Lower lobe of right lung (tissue), 2 donors: ENCODE results near the gene ZBTB46. TPM values are rescaled to one million over a fixed set of nuclear protein-coding genes. Genes with fewer than 3 reads are reported as not detected.
A peak's percentile ranks its signal among the peaks of the same experiment; 100 is the strongest.

Experiments
- ATAC-seq, 2 donors: fragments of 200-7000 bp; cut with Tn5 transposase; one replicate each; pipeline ENCODE4 v1.9.1; 2020 to 2022; ENCODE audit warnings: mild to moderate bottlenecking in 2 of 2, moderate library complexity in 2 of 2
- DNase-seq: peaks from one replicate; pipeline ENCODE4 v3.0.0-alpha.2; 2020
- H3K27ac ChIP-seq: fragments of 200-600 bp; one replicate; pipeline ENCODE4 v1.8.0; 2022
- H3K27me3 ChIP-seq: fragments of 200-600 bp; one replicate; pipeline ENCODE4 v1.8.0; 2022; ENCODE audit warnings: low read depth
- H3K36me3 ChIP-seq: fragments of 200-600 bp; one replicate; pipeline ENCODE4 v1.8.0; 2022; ENCODE audit warnings: mild to moderate bottlenecking
- H3K4me1 ChIP-seq: fragments of 200-600 bp; one replicate; pipeline ENCODE4 v1.8.0; 2022
- H3K4me3 ChIP-seq: fragments of 200-600 bp; one replicate; pipeline ENCODE4 v1.8.0; 2022; ENCODE audit warnings: mild to moderate bottlenecking
- H3K9me3 ChIP-seq: fragments of 200-600 bp; one replicate; pipeline ENCODE4 v1.8.0; 2022
- CTCF ChIP-seq: fragments of 200-600 bp; IDR thresholded peaks from one replicate; pipeline ENCODE4 v1.8.0; 2022; ENCODE audit warnings: antibody characterized with exemption, mild to moderate bottlenecking
- intact Hi-C: fragments of 100-400 bp; cut with DNase I; formaldehyde crosslinking; loops from one replicate; pipeline ENCODE4 v1.11.0; 2022
- total RNA-seq: library from RNA; stranded (reverse); fragmentation: NEBNext Ultra II Directional; extraction: Animal tissue kit (Norgen Biotek cat#: 25700); gene quantifications from one replicate; pipeline ENCODE4 v1.2.1, GENCODE V29; 2021
- donor health status: DM: no; HTN: yes; CAD: no; lungs with severe emphysema.

Gene ZBTB46
- total RNA-seq, 1 donor from 2014 or later = 9.9 TPM

GRCh38 chr20:63828124-63828523 lies 2.9 kb downstream of the ZBTB46 start:
- no peak for ATAC-seq
- Histone ChIP-seq H3K4me3 (no peak overlapping the region), H3K4me1 (peaks cover 29% of the 10 kb centered on the region), H3K27ac (no peak overlapping the region), H3K9me3 (no peaks in the 10 kb centered on the region), H3K36me3 (no peaks in the 10 kb centered on the region), H3K27me3 (peaks cover 4% of the 10 kb centered on the region)
- no peak for TF ChIP-seq CTCF
- no peak for DNase-seq
- intact Hi-C loops = no loop called here

- Histone ChIP-seq H3K36me3 (no peaks in the 10 kb centered on the region), H3K4me3 (no peak overlapping the region), H3K27me3 (peaks cover 4% of the 10 kb centered on the region), H3K9me3 (no peaks in the 10 kb centered on the region), H3K4me1 (peaks cover 24% of the 10 kb centered on the region), H3K27ac (no peak overlapping the region)
- TF ChIP-seq CTCF = no peak
- no peak for ATAC-seq
- no peak for DNase-seq
- intact Hi-C loops = no loop called here
These were observed 4.3 kb downstream of the ZBTB46 start for GRCh38 chr20:63826753-63827152.

GRCh38 chr20:63825331-63826118 lies 5.5 kb downstream of the ZBTB46 start:
- intact Hi-C loops = no loop called here
- Histone ChIP-seq H3K27ac (no peak overlapping the region), H3K4me3 (no peak overlapping the region), H3K4me1 (peaks cover 23% of the 10 kb centered on the region), H3K27me3 (peaks cover 4% of the 10 kb centered on the region), H3K9me3 (no peaks in the 10 kb centered on the region), H3K36me3 (no peaks in the 10 kb centered on the region)
- no peak for DNase-seq
- TF ChIP-seq CTCF = no peak
- no peak for ATAC-seq

- ATAC-seq (no peak), DNase-seq (no peak)
- no peak for TF ChIP-seq CTCF
- no peaks in the 10 kb centered on the region for H3K36me3 ChIP-seq
- no peak overlapping the region for H3K27ac ChIP-seq
- no peak overlapping the region for H3K4me3 ChIP-seq
- peaks cover 4% of the 10 kb centered on the region for H3K27me3 ChIP-seq
- intact Hi-C loops = no loop called here
- peaks cover 18% of the 10 kb centered on the region for H3K4me1 ChIP-seq
- no peaks in the 10 kb centered on the region for H3K9me3 ChIP-seq
These were observed 7.3 kb downstream of the ZBTB46 start for GRCh38 chr20:63823691-63824311.

- Histone ChIP-seq H3K27me3 (no peaks in the 10 kb centered on the region), H3K36me3 (no peaks in the 10 kb centered on the region), H3K27ac (no peak overlapping the region), H3K4me1 (peaks cover 14% of the 10 kb centered on the region), H3K9me3 (no peaks in the 10 kb centered on the region), H3K4me3 (no peak overlapping the region)
- intact Hi-C loops = no loop called here
- no peak for TF ChIP-seq CTCF
- DNase-seq (peak; percentile 64), ATAC-seq (peak; percentile 72 to 77)
These were observed 8.8 kb downstream of the ZBTB46 start for GRCh38 chr20:63822276-63822696.
